Caco-2 (cell line): ENCODE results near the gene SCP2. TPM values are rescaled to one million over a fixed set of nuclear protein-coding genes. Genes with fewer than 3 reads are reported as not detected.

ENCODE experiments used
- BruUV-seq: library from RNA; stranded (reverse); fragments of 400-500 nt; replicated peaks from 2 replicates; lab custom pipeline; 2021; lab: Mats Ljungman, UMichigan
- CTCF ChIA-PET: fragments of 300-600 bp; sonication (Branson Sonifier 250); formaldehyde crosslinking; loops from one replicate; lab custom pipeline; 2022; ENCODE audit warnings: antibody characterized with exemption; lab: Charles Lee
- POLR2A ChIA-PET: fragments of 300-600 bp; sonication (Branson Sonifier 250); formaldehyde crosslinking; loops from one replicate; lab custom pipeline; 2022; ENCODE audit warnings: antibody characterized with exemption; lab: Charles Lee
- DNase-seq, 2 experiments: peaks; one replicate each; pipeline versions ENCODE4 v3.0.0 to v3.0.0-alpha.2; 2020 to 2022
- H3K27me3 ChIP-seq: replicated peaks from 2 replicates; pipeline ENCODE4 v1.6.0; 2011; ENCODE audit warnings: low read length; ENCODE audit not compliant: control insufficient read depth, insufficient read depth
- H3K36me3 ChIP-seq: 2 replicates; pipeline ENCODE4 v1.5.1; 2011; ENCODE audit warnings: low read length; ENCODE audit not compliant: control insufficient read depth, insufficient read depth
- H3K4me1 ChIP-seq: fragments of 250-450 bp; sonication (Bioruptor Pico); 2 replicates; pipeline ENCODE4 v1.5.1; 2020; ENCODE audit warnings: mild to moderate bottlenecking
- H3K4me3 ChIP-seq: 2 replicates; pipeline ENCODE4 v1.5.1; 2011; ENCODE audit warnings: low read depth, mild to moderate bottlenecking, control low read depth, low read length
- H3K9me3 ChIP-seq: fragments of 250-450 bp; sonication (Bioruptor Pico); 2 replicates; pipeline ENCODE4 v1.5.1; 2020; ENCODE audit warnings: mild to moderate bottlenecking, moderate library complexity
- H3K27ac Mint-ChIP-seq: one replicate; pipeline ENCODE4 v1.8.0; 2022; ENCODE audit warnings: mixed read lengths; ENCODE audit not compliant: unreplicated experiment
- H3K27me3 Mint-ChIP-seq: one replicate; pipeline ENCODE4 v1.8.0; 2022; ENCODE audit warnings: mixed read lengths; ENCODE audit not compliant: insufficient read depth, unreplicated experiment
- H3K36me3 Mint-ChIP-seq: one replicate; pipeline ENCODE4 v1.8.0; 2022; ENCODE audit warnings: mild to moderate bottlenecking, mixed read lengths; ENCODE audit not compliant: insufficient read depth, unreplicated experiment
- H3K4me1 Mint-ChIP-seq: one replicate; pipeline ENCODE4 v1.8.0; 2022; ENCODE audit warnings: low read depth, mixed read lengths; ENCODE audit not compliant: unreplicated experiment
- H3K4me3 Mint-ChIP-seq: one replicate; pipeline ENCODE4 v1.8.0; 2022; ENCODE audit warnings: mild to moderate bottlenecking, moderate library complexity, mixed read lengths; ENCODE audit not compliant: unreplicated experiment
- H3K9me3 Mint-ChIP-seq: one replicate; pipeline ENCODE4 v1.8.0; 2022; ENCODE audit warnings: mixed read lengths; ENCODE audit not compliant: unreplicated experiment
- intact Hi-C: fragments of 100-400 bp; cut with micrococcal nuclease; formaldehyde crosslinking; loops from one replicate; pipeline ENCODE4 v1.10.0; 2022; ENCODE audit not compliant: unreplicated experiment
- total RNA-seq: library from RNA; stranded (reverse); gene quantifications from 2 replicates; pipeline ENCODE4 v1.2.3, GENCODE V29; 2022
- TF ChIP-seq, protein P1 (sequence below), 2 experiments: fragments of 200-600 bp in 1 of 2; IDR thresholded peaks; 1 replicate in 1 of 2; 2 replicates in 1 of 2; pipeline versions ENCODE4 v1.5.1 to v1.8.0; 2011 to 2022; ENCODE audit warnings: antibody characterized with exemption in 1 of 2, control low read depth in 1 of 2, inconsistent platforms in 1 of 2, low read depth in 1 of 2, low read length in 1 of 2, mild to moderate bottlenecking in 1 of 2, moderate library complexity in 1 of 2; ENCODE audit not compliant: insufficient read depth in 1 of 2, severe bottlenecking in 1 of 2, unreplicated experiment in 1 of 2

The SCP2 gene
- total RNA-seq, 1 experiment from 2014 or later = 67.0 TPM

DNA sequence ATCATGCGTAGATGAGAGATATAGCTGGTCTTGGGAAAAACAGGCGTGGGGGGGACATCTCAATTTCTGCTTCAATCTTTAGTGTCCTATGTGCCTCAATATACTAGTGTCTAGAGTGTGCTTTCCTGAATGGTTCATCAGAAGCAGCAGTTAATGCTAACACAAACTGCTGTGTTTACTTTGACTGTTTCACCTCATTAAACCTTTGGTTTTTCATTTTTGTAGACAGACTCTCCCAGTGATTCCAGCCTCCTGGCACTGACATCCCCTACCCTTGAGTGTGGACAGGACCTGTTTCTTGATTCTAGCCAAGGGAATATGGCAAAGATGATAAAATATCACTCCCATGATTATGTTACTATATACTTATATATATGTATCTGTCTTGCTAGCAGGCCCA, 46.9 kb upstream of the SCP2 start:
- H3K4me1 ChIP-seq = 0 out of 2 replicates have a peak, but pooled peaks cover 6% of the 10 kb centered on the region
- ChIA-PET CTCF (no interaction called here), POLR2A (no interaction called here)
- H3K36me3 ChIP-seq = no peaks in the 10 kb centered on the region
- no peaks in the 10 kb centered on the region for H3K9me3 ChIP-seq
- TF ChIP-seq, protein P1, sequence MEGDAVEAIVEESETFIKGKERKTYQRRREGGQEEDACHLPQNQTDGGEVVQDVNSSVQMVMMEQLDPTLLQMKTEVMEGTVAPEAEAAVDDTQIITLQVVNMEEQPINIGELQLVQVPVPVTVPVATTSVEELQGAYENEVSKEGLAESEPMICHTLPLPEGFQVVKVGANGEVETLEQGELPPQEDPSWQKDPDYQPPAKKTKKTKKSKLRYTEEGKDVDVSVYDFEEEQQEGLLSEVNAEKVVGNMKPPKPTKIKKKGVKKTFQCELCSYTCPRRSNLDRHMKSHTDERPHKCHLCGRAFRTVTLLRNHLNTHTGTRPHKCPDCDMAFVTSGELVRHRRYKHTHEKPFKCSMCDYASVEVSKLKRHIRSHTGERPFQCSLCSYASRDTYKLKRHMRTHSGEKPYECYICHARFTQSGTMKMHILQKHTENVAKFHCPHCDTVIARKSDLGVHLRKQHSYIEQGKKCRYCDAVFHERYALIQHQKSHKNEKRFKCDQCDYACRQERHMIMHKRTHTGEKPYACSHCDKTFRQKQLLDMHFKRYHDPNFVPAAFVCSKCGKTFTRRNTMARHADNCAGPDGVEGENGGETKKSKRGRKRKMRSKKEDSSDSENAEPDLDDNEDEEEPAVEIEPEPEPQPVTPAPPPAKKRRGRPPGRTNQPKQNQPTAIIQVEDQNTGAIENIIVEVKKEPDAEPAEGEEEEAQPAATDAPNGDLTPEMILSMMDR (IDR thresholded peaks at IDR 0.05; ENCODE audit: insufficient read depth in 1 of 2, low read depth in 1 of 2, low read length in 1 of 2, severe bottlenecking in 1 of 2, unreplicated experiment in 1 of 2) = no peak
- H3K27ac Mint-ChIP-seq = no peak overlapping the region
- H3K27me3 ChIP-seq = no peaks in the 10 kb centered on the region
- no TSS peak for BruUV-seq
- intact Hi-C loops = no loop called here
- no peaks in the 10 kb centered on the region for H3K27me3 Mint-ChIP-seq
- no peaks in the 10 kb centered on the region for H3K36me3 Mint-ChIP-seq
- H3K9me3 Mint-ChIP-seq = no peaks in the 10 kb centered on the region
- DNase-seq = no peak
- no peak overlapping the region for H3K4me3 Mint-ChIP-seq
- no peak overlapping the region for H3K4me3 ChIP-seq
- H3K4me1 Mint-ChIP-seq = no peaks in the 10 kb centered on the region

DNA sequence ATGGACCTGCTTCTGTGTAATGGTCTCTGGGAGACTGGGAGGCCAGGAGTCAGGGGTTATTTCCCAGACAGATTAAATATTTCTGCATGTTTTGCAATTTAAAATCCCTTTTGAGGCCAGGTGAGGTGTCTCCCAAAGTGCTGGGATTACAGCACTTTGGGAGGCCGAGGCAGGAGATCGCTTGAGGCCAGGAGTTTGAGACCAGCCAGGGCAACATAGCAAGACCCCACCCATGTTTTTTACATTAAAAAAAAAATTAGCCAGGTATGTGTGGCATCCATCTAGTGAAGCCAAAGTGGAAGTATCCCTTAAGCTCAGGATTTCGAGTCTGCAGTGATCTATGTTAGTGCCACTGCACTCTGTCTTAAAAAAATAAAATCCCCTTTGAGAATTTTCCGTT, 39.6 kb upstream of the SCP2 start:
- POLR2A ChIA-PET = no interaction called here
- no peaks in the 10 kb centered on the region for H3K4me1 Mint-ChIP-seq
- H3K4me3 Mint-ChIP-seq = no peak overlapping the region
- no peaks in the 10 kb centered on the region for H3K4me1 ChIP-seq
- TF ChIP-seq, protein P1 (IDR thresholded peaks at IDR 0.05; ENCODE audit: insufficient read depth in 1 of 2, low read depth in 1 of 2, low read length in 1 of 2, severe bottlenecking in 1 of 2, unreplicated experiment in 1 of 2) = no peak
- no peaks in the 10 kb centered on the region for H3K9me3 ChIP-seq
- CTCF ChIA-PET = no interaction called here
- no peak overlapping the region for H3K27ac Mint-ChIP-seq
- H3K36me3 Mint-ChIP-seq = peaks cover 7% of the 10 kb centered on the region
- H3K27me3 ChIP-seq = no peaks in the 10 kb centered on the region
- intact Hi-C loops = no loop called here
- no peak overlapping the region for H3K4me3 ChIP-seq
- H3K9me3 Mint-ChIP-seq = no peaks in the 10 kb centered on the region
- no TSS peak for BruUV-seq
- no peaks in the 10 kb centered on the region for H3K27me3 Mint-ChIP-seq
- DNase-seq = no peak
- H3K36me3 ChIP-seq = no peaks in the 10 kb centered on the region

DNA sequence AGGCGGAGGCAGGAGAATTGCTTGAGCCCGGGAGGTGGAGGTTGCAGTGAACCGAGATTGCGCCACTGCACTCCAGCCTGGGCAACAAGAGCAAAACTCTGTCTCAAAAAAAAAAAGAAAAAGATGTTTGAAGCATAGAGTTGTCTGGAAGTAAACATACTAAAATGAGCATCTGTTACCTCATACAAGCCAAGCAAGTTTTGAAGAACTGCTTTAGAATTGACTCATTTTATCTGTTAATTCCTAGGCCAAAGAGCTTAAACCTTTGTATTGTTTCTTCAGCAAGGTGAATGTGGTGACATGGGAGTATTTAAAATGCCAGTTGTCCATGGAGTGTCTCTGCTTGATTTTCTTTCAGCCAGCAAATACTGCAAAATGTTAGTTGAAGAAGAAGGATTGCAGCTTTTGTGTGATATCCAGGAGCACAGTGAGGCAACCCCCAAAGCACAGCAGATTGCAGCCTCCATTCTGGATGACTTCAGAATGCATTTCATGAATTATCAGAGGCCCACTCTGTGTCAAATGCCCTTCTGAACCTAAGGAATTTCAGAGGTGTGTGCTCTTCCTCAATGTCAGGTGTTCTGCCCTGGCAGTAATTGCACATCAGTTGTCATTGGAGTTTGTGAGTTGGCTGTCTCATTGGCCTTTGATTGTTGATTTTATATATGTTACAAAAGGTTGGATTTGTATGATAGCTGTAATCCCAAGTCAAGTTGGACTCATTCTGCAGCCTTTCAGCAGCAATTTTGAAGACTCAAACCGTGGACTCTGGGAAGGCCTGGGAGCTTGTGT, 34.5 kb upstream of the SCP2 start:
- BruUV-seq = no TSS peak
- POLR2A ChIA-PET = no interaction called here

More for the DNA sequence above, 34.5 kb upstream of the SCP2 start:
- Mint-ChIP-seq H3K4me1 (no peaks in the 10 kb centered on the region), H3K27ac (no peak overlapping the region), H3K36me3 (peaks cover 8% of the 10 kb centered on the region), H3K4me3 (no peak overlapping the region), H3K27me3 (no peaks in the 10 kb centered on the region), H3K9me3 (no peaks in the 10 kb centered on the region)
- Histone ChIP-seq H3K4me1 (no peaks in the 10 kb centered on the region), H3K36me3 (no peaks in the 10 kb centered on the region), H3K4me3 (no peak overlapping the region), H3K9me3 (no peaks in the 10 kb centered on the region), H3K27me3 (no peaks in the 10 kb centered on the region)
- intact Hi-C loops = no loop called here
- CTCF ChIA-PET = no interaction called here
- TF ChIP-seq, protein P1 (IDR thresholded peaks at IDR 0.05; ENCODE audit: insufficient read depth in 1 of 2, low read depth in 1 of 2, low read length in 1 of 2, severe bottlenecking in 1 of 2, unreplicated experiment in 1 of 2) = no peak
- DNase-seq = no peak
